PC-9 (cell line): ENCODE data around the gene KIF22. TPM values are rescaled to one million over a fixed set of nuclear protein-coding genes. Genes with fewer than 3 reads are reported as not detected.

Experiments
- BruUV-seq: library from RNA; stranded (reverse); fragments of 400-500 nt; replicated peaks from 2 replicates; lab custom pipeline; 2021; lab: Mats Ljungman, UMichigan
- CTCF ChIA-PET: fragments of 300-600 bp; sonication (Branson Sonifier 250); formaldehyde crosslinking; loops from one replicate; lab custom pipeline; 2022; ENCODE audit warnings: antibody characterized with exemption; lab: Charles Lee
- POLR2A ChIA-PET: fragments of 300-600 bp; sonication (Branson Sonifier 250); formaldehyde crosslinking; loops from one replicate; lab custom pipeline; 2022; ENCODE audit warnings: antibody characterized with exemption; ENCODE audit not compliant: unreplicated experiment; lab: Charles Lee
- DNase-seq, 2 experiments: peaks; one replicate each; pipeline versions ENCODE4 v3.0.0 to v3.0.0-alpha.2; 2015 to 2022; ENCODE audit warnings: mixed read lengths in 1 of 2
- H2AFZ ChIP-seq: fragments of 200-600 bp; sonication (generic); 2 replicates; pipeline ENCODE4 v1.8.1; 2017; ENCODE audit warnings: antibody characterized with exemption
- H3F3A ChIP-seq: fragments of 200-600 bp; sonication (generic); 2 replicates; pipeline ENCODE4 v1.8.1; 2017; ENCODE audit warnings: antibody characterized with exemption, mild to moderate bottlenecking, low read depth; ENCODE audit not compliant: insufficient read depth
- H3K27ac ChIP-seq: fragments of 200-600 bp; sonication (generic); 2 replicates; pipeline ENCODE4 v1.6.1; 2016; ENCODE audit warnings: mixed run types
- H3K27me3 ChIP-seq: fragments of 200-600 bp; sonication (generic); 2 replicates; pipeline ENCODE4 v1.6.1; 2016; ENCODE audit warnings: low read depth, mixed run types; ENCODE audit not compliant: insufficient read depth
- H3K36me3 ChIP-seq: fragments of 200-600 bp; sonication (generic); 2 replicates; pipeline ENCODE4 v1.6.1; 2016; ENCODE audit warnings: low read depth, mixed run types
- H3K4me1 ChIP-seq: fragments of 200-600 bp; sonication (generic); replicated peaks from 2 replicates; pipeline ENCODE4 v1.6.1; 2016; ENCODE audit warnings: mixed run types; ENCODE audit not compliant: insufficient read depth
- H3K4me2 ChIP-seq: fragments of 200-600 bp; sonication (generic); 2 replicates; pipeline ENCODE4 v1.6.1; 2017; ENCODE audit warnings: mixed run types
- H3K4me3 ChIP-seq: fragments of 200-600 bp; sonication (generic); 2 replicates; pipeline ENCODE4 v1.6.1; 2016; ENCODE audit warnings: mixed run types
- H3K79me2 ChIP-seq: fragments of 200-600 bp; sonication (generic); 2 replicates; pipeline ENCODE4 v1.6.1; 2017; ENCODE audit warnings: low read depth, mixed run types
- H3K9me2 ChIP-seq: fragments of 200-600 bp; sonication (generic); 2 replicates; pipeline ENCODE4 v1.8.1; 2017; ENCODE audit warnings: mild to moderate bottlenecking; ENCODE audit not compliant: insufficient read depth
- H3K9me3 ChIP-seq: fragments of 200-600 bp; sonication (generic); 2 replicates; pipeline ENCODE4 v1.8.1; 2016; ENCODE audit warnings: low read depth; ENCODE audit not compliant: insufficient read depth
- H4K20me1 ChIP-seq: fragments of 200-600 bp; sonication (generic); 2 replicates; pipeline ENCODE4 v1.8.1; 2017; ENCODE audit not compliant: insufficient read depth
- EZH2 ChIP-seq: fragments of 200-600 bp; sonication (generic); IDR thresholded peaks from 2 replicates; pipeline ENCODE4 v1.8.0; 2017; ENCODE audit warnings: antibody characterized with exemption, low read depth
- intact Hi-C: fragments of 100-400 bp; cut with micrococcal nuclease; formaldehyde crosslinking; loops from one replicate; pipeline ENCODE4 v1.10.0; 2022; ENCODE audit not compliant: unreplicated experiment
- total RNA-seq: library from RNA; stranded (reverse); gene quantifications from 2 replicates; pipeline ENCODE4 v1.2.3, GENCODE V29; 2021
- TF ChIP-seq, protein P1 (sequence below): fragments of 200-600 bp; sonication (generic); conservative IDR thresholded peaks from 2 replicates; pipeline ENCODE4 v1.6.1; 2017; ENCODE audit warnings: mixed run types, antibody characterized with exemption, mild to moderate bottlenecking, moderate library complexity

KIF22 gene
- total RNA-seq, 1 experiment from 2014 or later = 179 TPM

DNA sequence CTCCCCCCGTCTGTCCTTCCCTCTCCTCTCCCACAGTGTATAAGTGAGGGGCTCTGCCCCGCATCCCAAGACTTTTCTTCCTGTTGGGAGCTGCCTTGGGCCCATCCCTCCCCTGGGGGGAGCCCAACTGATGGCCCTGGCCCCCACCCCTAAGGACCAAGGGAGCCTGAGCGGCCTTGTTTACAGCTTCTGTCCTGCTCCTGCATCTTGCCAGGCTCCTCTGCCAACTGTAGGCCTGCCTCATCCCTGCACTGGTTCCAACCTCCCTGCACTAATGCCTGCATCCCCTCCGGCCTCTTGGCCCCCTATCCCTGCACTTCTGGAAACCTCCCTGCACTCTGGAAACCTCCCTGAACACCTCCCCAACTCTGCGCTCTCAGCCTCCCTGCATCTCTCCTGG, 24.0 kb downstream of the KIF22 start:
- intact Hi-C loops = loop anchor here (10.0 kb wide), 1 partner anchor 220 kb away; no protein-coding TSS in a partner anchor
- CTCF ChIA-PET = interaction anchor here (0.6 kb wide), 1 partner anchor 37 kb away, joined by 9 read pairs; no protein-coding TSS in a partner anchor
- H3K4me3 ChIP-seq = no peak overlapping the region
- peaks cover 45% of the 10 kb centered on the region for H3K4me1 ChIP-seq
- no TSS peak for BruUV-seq
- peak overlapping the region; percentile 82; the same call in 1 of the 2 replicates for H3K4me2 ChIP-seq
- H3K9me2 ChIP-seq = no peaks in the 10 kb centered on the region
- no peaks in the 10 kb centered on the region for H4K20me1 ChIP-seq
- TF ChIP-seq EZH2 = no peak
- TF ChIP-seq, protein P1, sequence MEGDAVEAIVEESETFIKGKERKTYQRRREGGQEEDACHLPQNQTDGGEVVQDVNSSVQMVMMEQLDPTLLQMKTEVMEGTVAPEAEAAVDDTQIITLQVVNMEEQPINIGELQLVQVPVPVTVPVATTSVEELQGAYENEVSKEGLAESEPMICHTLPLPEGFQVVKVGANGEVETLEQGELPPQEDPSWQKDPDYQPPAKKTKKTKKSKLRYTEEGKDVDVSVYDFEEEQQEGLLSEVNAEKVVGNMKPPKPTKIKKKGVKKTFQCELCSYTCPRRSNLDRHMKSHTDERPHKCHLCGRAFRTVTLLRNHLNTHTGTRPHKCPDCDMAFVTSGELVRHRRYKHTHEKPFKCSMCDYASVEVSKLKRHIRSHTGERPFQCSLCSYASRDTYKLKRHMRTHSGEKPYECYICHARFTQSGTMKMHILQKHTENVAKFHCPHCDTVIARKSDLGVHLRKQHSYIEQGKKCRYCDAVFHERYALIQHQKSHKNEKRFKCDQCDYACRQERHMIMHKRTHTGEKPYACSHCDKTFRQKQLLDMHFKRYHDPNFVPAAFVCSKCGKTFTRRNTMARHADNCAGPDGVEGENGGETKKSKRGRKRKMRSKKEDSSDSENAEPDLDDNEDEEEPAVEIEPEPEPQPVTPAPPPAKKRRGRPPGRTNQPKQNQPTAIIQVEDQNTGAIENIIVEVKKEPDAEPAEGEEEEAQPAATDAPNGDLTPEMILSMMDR = no peak
- peaks cover 21% of the 10 kb centered on the region for H3K79me2 ChIP-seq
- peaks cover 55% of the 10 kb centered on the region for H3F3A ChIP-seq
- H3K27ac ChIP-seq = no peak overlapping the region
- H3K36me3 ChIP-seq = no peaks in the 10 kb centered on the region
- no peak for DNase-seq
- no peaks in the 10 kb centered on the region for H3K9me3 ChIP-seq
- POLR2A ChIA-PET = interaction anchor here (0.6 kb wide), 2 partner anchors 151 to 203 kb away, joined by 3 to 14 read pairs; no protein-coding TSS in a partner anchor
- H3K27me3 ChIP-seq = no peaks in the 10 kb centered on the region
- no peak overlapping the region for H2AFZ ChIP-seq

DNA sequence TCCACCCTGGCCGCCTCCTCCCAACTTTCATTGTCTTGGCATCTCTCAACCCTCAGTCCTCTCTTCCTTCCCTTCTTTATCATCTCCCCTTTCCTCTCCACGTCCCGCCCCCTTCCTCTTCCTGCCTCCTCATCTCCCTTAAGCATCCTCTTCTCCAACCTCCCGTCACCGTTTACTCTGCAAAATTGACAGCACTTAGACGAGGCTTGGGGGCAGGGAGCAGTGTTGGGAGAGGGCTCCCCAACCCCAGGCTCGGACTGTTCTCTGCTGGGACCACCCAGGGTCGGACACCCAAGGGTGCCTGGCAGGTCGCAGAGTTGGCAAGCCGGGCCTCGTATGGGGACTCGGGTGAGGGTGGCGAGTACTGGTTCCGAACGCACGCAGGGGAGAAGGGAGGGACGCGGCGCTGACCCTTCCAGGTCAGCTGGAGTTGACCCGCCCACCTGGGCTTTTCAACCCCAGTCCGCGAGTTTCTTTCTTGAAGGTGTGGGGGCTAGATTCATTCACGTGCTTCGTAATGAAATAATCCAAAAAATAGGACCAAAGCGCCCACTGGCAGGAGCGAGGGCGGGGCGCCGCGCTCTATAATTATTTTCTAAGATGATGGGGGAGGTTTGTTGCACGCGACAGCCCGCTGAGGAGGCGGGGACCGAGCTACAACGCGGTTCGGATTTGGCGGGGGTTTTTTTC, 24.6 kb downstream of the KIF22 start:
- Histone ChIP-seq H3K4me3 (peak overlapping the region; percentile 83; the same call in 1 of the 2 replicates), H3K9me3 (no peaks in the 10 kb centered on the region), H3F3A (peaks cover 55% of the 10 kb centered on the region), H3K36me3 (no peaks in the 10 kb centered on the region), H3K4me1 (peaks cover 50% of the 10 kb centered on the region), H3K27ac (0 out of 2 replicates have a peak overlapping the region, but pooled peaks have one; percentile 55), H3K4me2 (peak overlapping the region; percentile 82), H2AFZ (peak overlapping the region; percentile 89; the same call in 1 of the 2 replicates), H3K27me3 (no peaks in the 10 kb centered on the region), H3K79me2 (peaks cover 21% of the 10 kb centered on the region), H4K20me1 (no peaks in the 10 kb centered on the region), H3K9me2 (no peaks in the 10 kb centered on the region)
- DNase-seq = no peak
- intact Hi-C loops = loop anchor here (10.0 kb wide), 1 partner anchor 220 kb away; no protein-coding TSS in a partner anchor
- TF ChIP-seq, protein P1 = no peak
- TF ChIP-seq EZH2 = no peak
- ChIA-PET CTCF (interaction anchor here (0.5 to 1.0 kb wide), 6 partner anchors 10 to 147 kb away, joined by 3 to 6 read pairs (median 3); partner anchors contain the start of genes KIF22, SEZ6L2 and TMEM219), POLR2A (interaction anchor here (0.5 to 1.0 kb wide), 5 partner anchors 9 to 152 kb away, joined by 3 to 15 read pairs (median 4); no protein-coding TSS in a partner anchor)
- TSS peak; percentile 35 for BruUV-seq
